ENCODE results near the gene DNMT3L.
"Not testable (repeated sequence)": the region's sequence is repeated elsewhere in the genome, so short reads cannot be mapped to it uniquely, and the experiment has no call there.

GRCh38 chr21:44211574-44211973, 50.1 kb downstream of the DNMT3L start:
- not testable (repeated sequence) for TF ChIP-seq CTCF (conservative IDR thresholded peaks at IDR 0.05; ENCODE audit: low read depth in 2 of 2); EZH2phosphoT487 (IDR thresholded peaks at IDR 0.05; ENCODE audit: unreplicated experiment); STAT1 (IDR thresholded peaks at IDR 0.05; ENCODE audit: unreplicated experiment); EZH2 (IDR thresholded peaks at IDR 0.05; ENCODE audit: low read depth, unreplicated experiment); REST (IDR thresholded peaks at IDR 0.05; ENCODE audit: unreplicated experiment); POLR2AphosphoS5 (IDR thresholded peaks at IDR 0.05; ENCODE audit: low read depth); ZNF462 (CRISPR knock-in tag; IDR thresholded peaks at IDR 0.05); NANOG (IDR thresholded peaks at IDR 0.05; ENCODE audit: borderline replicate concordance); JUNB (IDR thresholded peaks at IDR 0.05; ENCODE audit: unreplicated experiment); ZNF114 (CRISPR knock-in tag; IDR thresholded peaks at IDR 0.05)
- TF ChIP-seq, protein P1, sequence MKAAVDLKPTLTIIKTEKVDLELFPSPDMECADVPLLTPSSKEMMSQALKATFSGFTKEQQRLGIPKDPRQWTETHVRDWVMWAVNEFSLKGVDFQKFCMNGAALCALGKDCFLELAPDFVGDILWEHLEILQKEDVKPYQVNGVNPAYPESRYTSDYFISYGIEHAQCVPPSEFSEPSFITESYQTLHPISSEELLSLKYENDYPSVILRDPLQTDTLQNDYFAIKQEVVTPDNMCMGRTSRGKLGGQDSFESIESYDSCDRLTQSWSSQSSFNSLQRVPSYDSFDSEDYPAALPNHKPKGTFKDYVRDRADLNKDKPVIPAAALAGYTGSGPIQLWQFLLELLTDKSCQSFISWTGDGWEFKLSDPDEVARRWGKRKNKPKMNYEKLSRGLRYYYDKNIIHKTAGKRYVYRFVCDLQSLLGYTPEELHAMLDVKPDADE (IDR thresholded peaks at IDR 0.05), result not testable (repeated sequence)

Measured in GM23338 (cell line).